Endothelial cell of umbilical vein (primary cell): ENCODE measurements around the gene ZMPSTE24.

ENCODE experiments used
- CTCF ChIP-seq, 2 donors: IDR thresholded peaks; 1 replicate in 1 of 2; 2 replicates in 1 of 2; pipeline ENCODE4 v1.5.1; 2011; ENCODE audit warnings: low read length in 2 of 2, mild to moderate bottlenecking in 2 of 2, moderate library complexity in 2 of 2, control low read depth in 1 of 2, inconsistent platforms in 1 of 2, low read depth in 1 of 2; ENCODE audit not compliant: insufficient read depth in 1 of 2; ENCODE audit errors: extremely low read depth in 1 of 2
- EZH2 ChIP-seq: IDR thresholded peaks from 2 replicates; pipeline ENCODE4 v1.6.1; 2012; ENCODE audit warnings: borderline replicate concordance, low read depth, mild to moderate bottlenecking, moderate library complexity, low read length, inconsistent platforms; ENCODE audit not compliant: severe bottlenecking
- FOS ChIP-seq: IDR thresholded peaks from 2 replicates; pipeline ENCODE4 v1.6.1; 2011; ENCODE audit warnings: mild to moderate bottlenecking, low read length, moderate library complexity, borderline replicate concordance; ENCODE audit not compliant: insufficient read depth
- JUN ChIP-seq: IDR thresholded peaks from 2 replicates; pipeline ENCODE4 v1.6.1; 2011; ENCODE audit warnings: borderline replicate concordance, low read depth; ENCODE audit not compliant: insufficient read length, insufficient read depth
- MAX ChIP-seq: IDR thresholded peaks from 2 replicates; pipeline ENCODE4 v1.6.1; 2011; ENCODE audit not compliant: insufficient read depth, insufficient read length
- POLR2A ChIP-seq: IDR thresholded peaks from 2 replicates; pipeline ENCODE4 v1.6.1; 2012; ENCODE audit warnings: low read depth, mild to moderate bottlenecking, control low read depth, low read length
- POLR2AphosphoS5 ChIP-seq: IDR thresholded peaks from 2 replicates; pipeline ENCODE4 v1.6.1; 2012; ENCODE audit warnings: low read depth, mild to moderate bottlenecking, control low read depth, low read length, moderate library complexity; ENCODE audit not compliant: insufficient read depth

GRCh38 chr1:40300249-40300567, 42.2 kb downstream of the ZMPSTE24 start:
- TF ChIP-seq EZH2 (no peak), CTCF (IDR thresholded peaks at IDR 0.05; ENCODE audit: extremely low read depth in 1 of 2, insufficient read depth in 1 of 2, low read depth in 1 of 2, low read length in 2 of 2) (no peak), POLR2A (no peak), POLR2AphosphoS5 (no peak), MAX (no peak), JUN (no peak), FOS (no peak)
